Neural progenitor cell (in vitro differentiated cells): ENCODE measurements around the gene NR3C2. TPM values are rescaled to one million over a fixed set of nuclear protein-coding genes. Genes with fewer than 3 reads are reported as not detected.

Experiments
- DNase-seq: peaks from one replicate; pipeline ENCODE4 v3.0.0-alpha.2; 2016; ENCODE audit warnings: low spot score
- H2AFZ ChIP-seq: fragments of 200-600 bp; sonication (generic); replicated peaks from 2 replicates; pipeline ENCODE4 v1.6.1; 2016; ENCODE audit warnings: antibody characterized with exemption
- H3F3A ChIP-seq: fragments of 200-600 bp; sonication (generic); 2 replicates; pipeline ENCODE4 v1.6.1; 2016; ENCODE audit warnings: antibody characterized with exemption, low read depth
- H3K27ac ChIP-seq: fragments of 200-600 bp; sonication (generic); 2 replicates; pipeline ENCODE4 v1.5.1; 2016; ENCODE audit warnings: mild to moderate bottlenecking
- H3K27me3 ChIP-seq: fragments of 200-600 bp; sonication (generic); 2 replicates; pipeline ENCODE4 v1.6.1; 2016; ENCODE audit warnings: mild to moderate bottlenecking, moderate library complexity
- H3K36me3 ChIP-seq: fragments of 200-600 bp; sonication (generic); 2 replicates; pipeline ENCODE4 v1.5.1; 2016
- H3K4me1 ChIP-seq: fragments of 200-600 bp; sonication (generic); 2 replicates; pipeline ENCODE4 v1.6.1; 2016; ENCODE audit warnings: mixed run types
- H3K4me2 ChIP-seq: fragments of 200-600 bp; sonication (generic); 2 replicates; pipeline ENCODE4 v1.6.1; 2016
- H3K4me3 ChIP-seq: fragments of 200-600 bp; sonication (generic); 2 replicates; pipeline ENCODE4 v1.5.1; 2016
- H3K79me2 ChIP-seq: fragments of 200-600 bp; sonication (generic); 2 replicates; pipeline ENCODE4 v1.6.1; 2016; ENCODE audit warnings: low read depth
- H3K9ac ChIP-seq: fragments of 200-600 bp; sonication (generic); 2 replicates; pipeline ENCODE4 v1.6.1; 2016
- H3K9me3 ChIP-seq: fragments of 200-600 bp; sonication (generic); 2 replicates; pipeline ENCODE4 v1.5.1; 2016; ENCODE audit warnings: low read depth
- H4K20me1 ChIP-seq: fragments of 200-600 bp; sonication (generic); 2 replicates; pipeline ENCODE4 v1.6.1; 2016; ENCODE audit warnings: low read depth
- H3K27ac Mint-ChIP-seq: 3 replicates; pipeline ENCODE4 v1.8.0; 2021; ENCODE audit warnings: mixed read lengths
- H3K27me3 Mint-ChIP-seq: 2 replicates; pipeline ENCODE4 v1.8.0; 2022; ENCODE audit warnings: low read depth, mild to moderate bottlenecking, inconsistent platforms, moderate library complexity, mixed read lengths; ENCODE audit not compliant: insufficient read depth
- H3K36me3 Mint-ChIP-seq: 3 replicates; pipeline ENCODE4 v1.8.0; 2021; ENCODE audit warnings: mixed read lengths
- H3K4me1 Mint-ChIP-seq: 3 replicates; pipeline ENCODE4 v1.8.0; 2021; ENCODE audit warnings: mixed read lengths
- H3K4me3 Mint-ChIP-seq: 3 replicates; pipeline ENCODE4 v1.8.0; 2021; ENCODE audit warnings: mild to moderate bottlenecking, moderate library complexity, mixed read lengths
- H3K9me3 Mint-ChIP-seq: 3 replicates; pipeline ENCODE4 v1.8.0; 2020; ENCODE audit warnings: mixed read lengths
- CTCF ChIP-seq: fragments of 200-600 bp; sonication (generic); IDR thresholded peaks from 2 replicates; pipeline ENCODE4 v1.5.1; 2017; ENCODE audit warnings: antibody characterized with exemption, mild to moderate bottlenecking
- EZH2 ChIP-seq: fragments of 200-600 bp; sonication (generic); IDR thresholded peaks from 2 replicates; pipeline ENCODE4 v1.6.1; 2017; ENCODE audit warnings: antibody characterized with exemption, mild to moderate bottlenecking, moderate library complexity
- EZH2phosphoT487 ChIP-seq: fragments of 200-600 bp; sonication (generic); IDR thresholded peaks from 2 replicates; pipeline ENCODE4 v1.6.1; 2017; ENCODE audit warnings: antibody characterized with exemption
- total RNA-seq: library from RNA; depleted of rRNA; stranded (reverse); fragments of >200 nt; gene quantifications from 2 replicates; pipeline ENCODE4 v1.2.3, GENCODE V29; 2015; ENCODE audit warnings: low replicate concordance

Gene NR3C2
- total RNA-seq, 1 donor from 2014 or later: 0.73 TPM

- Mint-ChIP-seq H3K4me3 (no peak overlapping the region), H3K36me3 (no peaks in the 10 kb centered on the region), H3K9me3 (no peaks in the 10 kb centered on the region), H3K4me1 (no peaks in the 10 kb centered on the region), H3K27me3 (no peaks in the 10 kb centered on the region), H3K27ac (no peak overlapping the region)
- H3F3A ChIP-seq: no peaks in the 10 kb centered on the region
- H3K9me3 ChIP-seq: no peaks in the 10 kb centered on the region
- no peaks in the 10 kb centered on the region for H3K27me3 ChIP-seq
- no peaks in the 10 kb centered on the region for H3K36me3 ChIP-seq
- no peak overlapping the region for H3K4me2 ChIP-seq
- H3K79me2 ChIP-seq: no peaks in the 10 kb centered on the region
- TF ChIP-seq CTCF (no peak), EZH2phosphoT487 (no peak), EZH2 (no peak)
- H3K4me3 ChIP-seq: no peak overlapping the region
- H3K4me1 ChIP-seq: no peaks in the 10 kb centered on the region
- no peak overlapping the region for H3K9ac ChIP-seq
- H4K20me1 ChIP-seq: no peaks in the 10 kb centered on the region
- H2AFZ ChIP-seq: no peak overlapping the region
- no peak overlapping the region for H3K27ac ChIP-seq
- DNase-seq: no peak
Measured at GRCh38 chr4:148333265-148333664, 108.9 kb downstream of the NR3C2 start.

GRCh38 chr4:148332486-148332885, 109.7 kb downstream of the NR3C2 start:
- no peak overlapping the region for H3K9ac ChIP-seq
- H3F3A ChIP-seq: no peaks in the 10 kb centered on the region
- H3K36me3 Mint-ChIP-seq: no peaks in the 10 kb centered on the region
- no peak overlapping the region for H3K27ac Mint-ChIP-seq
- DNase-seq: no peak
- no peaks in the 10 kb centered on the region for H3K27me3 ChIP-seq
- no peaks in the 10 kb centered on the region for H3K9me3 Mint-ChIP-seq
- no peaks in the 10 kb centered on the region for H3K79me2 ChIP-seq
- no peak overlapping the region for H3K4me2 ChIP-seq
- H3K4me3 Mint-ChIP-seq: no peak overlapping the region
- TF ChIP-seq CTCF (no peak), EZH2 (no peak), EZH2phosphoT487 (no peak)
- no peaks in the 10 kb centered on the region for H3K27me3 Mint-ChIP-seq
- no peak overlapping the region for H3K4me3 ChIP-seq
- no peaks in the 10 kb centered on the region for H3K9me3 ChIP-seq
- H3K4me1 Mint-ChIP-seq: no peaks in the 10 kb centered on the region
- H3K4me1 ChIP-seq: no peaks in the 10 kb centered on the region
- no peaks in the 10 kb centered on the region for H4K20me1 ChIP-seq
- H3K27ac ChIP-seq: no peak overlapping the region
- no peak overlapping the region for H2AFZ ChIP-seq
- H3K36me3 ChIP-seq: no peaks in the 10 kb centered on the region

- Histone ChIP-seq H3K4me1 (no peaks in the 10 kb centered on the region), H3K27ac (no peak overlapping the region), H3K9me3 (no peaks in the 10 kb centered on the region), H2AFZ (no peak overlapping the region), H3K27me3 (no peaks in the 10 kb centered on the region), H3K4me3 (no peak overlapping the region), H3K4me2 (no peak overlapping the region), H3F3A (no peaks in the 10 kb centered on the region), H3K79me2 (no peaks in the 10 kb centered on the region), H3K9ac (no peak overlapping the region), H3K36me3 (no peaks in the 10 kb centered on the region), H4K20me1 (no peaks in the 10 kb centered on the region)
- Mint-ChIP-seq H3K36me3 (no peaks in the 10 kb centered on the region), H3K27ac (no peak overlapping the region), H3K4me3 (no peak overlapping the region), H3K4me1 (no peaks in the 10 kb centered on the region), H3K27me3 (no peaks in the 10 kb centered on the region), H3K9me3 (no peaks in the 10 kb centered on the region)
- TF ChIP-seq EZH2 (no peak), CTCF (no peak), EZH2phosphoT487 (no peak)
- DNase-seq: no peak
Measured at GRCh38 chr4:148330724-148331123, 111.5 kb downstream of the NR3C2 start.

GRCh38 chr4:148330161-148330560, 112.1 kb downstream of the NR3C2 start:
- no peak for TF ChIP-seq EZH2phosphoT487
- no peak for TF ChIP-seq CTCF
- no peak for TF ChIP-seq EZH2

More at GRCh38 chr4:148330161-148330560, 112.1 kb downstream of the NR3C2 start:
- Histone ChIP-seq H3K36me3 (no peaks in the 10 kb centered on the region), H3K27ac (no peak overlapping the region), H3F3A (no peaks in the 10 kb centered on the region), H3K9ac (no peak overlapping the region), H3K9me3 (no peaks in the 10 kb centered on the region), H4K20me1 (no peaks in the 10 kb centered on the region), H3K27me3 (no peaks in the 10 kb centered on the region), H3K4me2 (no peak overlapping the region), H3K4me1 (no peaks in the 10 kb centered on the region), H2AFZ (no peak overlapping the region), H3K4me3 (no peak overlapping the region), H3K79me2 (no peaks in the 10 kb centered on the region)
- Mint-ChIP-seq H3K36me3 (no peaks in the 10 kb centered on the region), H3K9me3 (no peaks in the 10 kb centered on the region), H3K4me1 (no peaks in the 10 kb centered on the region), H3K27me3 (no peaks in the 10 kb centered on the region), H3K27ac (no peak overlapping the region), H3K4me3 (no peak overlapping the region)
- DNase-seq: no peak
